OCI-LY1 (cell line): ENCODE measurements around the gene ZNF438.

Experiments used
- H2AFZ ChIP-seq: fragments of 200-600 bp; sonication (generic), shearing (Covaris generic); 2 replicates; pipeline ENCODE4 v1.6.0; 2014; ENCODE audit warnings: antibody characterized with exemption, mild to moderate bottlenecking, low read length
- H3F3A ChIP-seq: fragments of 200-600 bp; sonication (generic), shearing (Covaris generic); 2 replicates; pipeline ENCODE4 v1.6.0; 2014; ENCODE audit warnings: mild to moderate bottlenecking, antibody characterized with exemption, low read length, moderate library complexity; ENCODE audit not compliant: insufficient read depth
- H3K27ac ChIP-seq: fragments of 200-600 bp; sonication (generic); 2 replicates; pipeline ENCODE4 v1.5.1; 2014; ENCODE audit warnings: low read length, mixed run types, mild to moderate bottlenecking, low read depth; ENCODE audit not compliant: poor library complexity, severe bottlenecking
- H3K27me3 ChIP-seq: fragments of 200-600 bp; sonication (generic); 2 replicates; pipeline ENCODE4 v1.6.0; 2014; ENCODE audit warnings: antibody characterized with exemption, mild to moderate bottlenecking, low read length, moderate library complexity; ENCODE audit not compliant: insufficient read depth
- H3K36me3 ChIP-seq: fragments of 200-600 bp; sonication (generic); 2 replicates; pipeline ENCODE4 v1.6.1; 2014; ENCODE audit warnings: mild to moderate bottlenecking, antibody characterized with exemption, low read length, moderate library complexity, mixed read lengths; ENCODE audit not compliant: insufficient read depth
- H3K4me1 ChIP-seq: fragments of 200-600 bp; sonication (generic); 2 replicates; pipeline ENCODE4 v1.5.1; 2014; ENCODE audit warnings: mild to moderate bottlenecking, low read length, moderate library complexity; ENCODE audit not compliant: insufficient read depth, severe bottlenecking
- H3K4me2 ChIP-seq: fragments of 200-600 bp; sonication (generic), shearing (Covaris generic); 2 replicates; pipeline ENCODE4 v1.6.1; 2014; ENCODE audit warnings: low read length
- H3K4me3 ChIP-seq: fragments of 200-600 bp; sonication (generic); 2 replicates; pipeline ENCODE4 v1.5.1; 2014; ENCODE audit warnings: low read length, low read depth, mild to moderate bottlenecking, mixed read lengths; ENCODE audit not compliant: poor library complexity, severe bottlenecking
- H3K79me2 ChIP-seq: fragments of 200-600 bp; shearing (Covaris generic); 2 replicates; pipeline ENCODE4 v1.6.1; 2016; ENCODE audit warnings: mixed run types, low read length, mixed read lengths; ENCODE audit not compliant: insufficient read depth
- H3K9ac ChIP-seq: fragments of 200-600 bp; sonication (generic), shearing (Covaris generic); 2 replicates; pipeline ENCODE4 v1.6.1; 2014; ENCODE audit warnings: mild to moderate bottlenecking, low read length, mixed read lengths
- H3K9me2 ChIP-seq: fragments of 200-600 bp; sonication (generic), shearing (Covaris generic); 2 replicates; pipeline ENCODE4 v1.6.1; 2014; ENCODE audit warnings: low read depth, mild to moderate bottlenecking, low read length, mixed read lengths
- H3K9me3 ChIP-seq: fragments of 200-600 bp; shearing (Covaris generic); 2 replicates; pipeline ENCODE4 v1.6.1; 2014; ENCODE audit warnings: low read length, mixed read lengths
- H4K20me1 ChIP-seq: fragments of 200-600 bp; sonication (generic), shearing (Covaris generic); 2 replicates; pipeline ENCODE4 v1.6.0; 2016; ENCODE audit warnings: mild to moderate bottlenecking, low read length; ENCODE audit not compliant: insufficient read depth
- CTCF ChIP-seq: fragments of 200-600 bp; sonication (generic), shearing (Covaris generic); IDR thresholded peaks from 2 replicates; pipeline ENCODE4 v1.5.1; 2017; ENCODE audit warnings: mild to moderate bottlenecking, antibody characterized with exemption, low read length, moderate library complexity, mixed read lengths
- EZH2 ChIP-seq: fragments of 200-600 bp; sonication (generic), shearing (Covaris generic); IDR thresholded peaks from 2 replicates; pipeline ENCODE4 v1.8.0; 2017; ENCODE audit warnings: borderline replicate concordance, mixed run types, mild to moderate bottlenecking, antibody characterized with exemption, low read length, moderate library complexity, mixed read lengths

ZNF438 gene

GRCh38 chr10:30818010-30818660, 213.5 kb downstream of the ZNF438 start:
- Histone ChIP-seq H3K27ac (no peak overlapping the region), H2AFZ (no peak overlapping the region), H3K36me3 (no peaks in the 10 kb centered on the region), H3K9ac (no peak overlapping the region), H4K20me1 (no peaks in the 10 kb centered on the region), H3K4me2 (no peak overlapping the region), H3F3A (no peaks in the 10 kb centered on the region), H3K79me2 (no peaks in the 10 kb centered on the region), H3K9me3 (no peaks in the 10 kb centered on the region), H3K4me3 (no peak overlapping the region), H3K27me3 (peaks cover 3% of the 10 kb centered on the region; the same call in 1 of the 2 replicates), H3K9me2 (no peaks in the 10 kb centered on the region), H3K4me1 (no peaks in the 10 kb centered on the region)
- TF ChIP-seq CTCF (no peak), EZH2 (no peak)

GRCh38 chr10:30817541-30817940, 214.1 kb downstream of the ZNF438 start:
- no peaks in the 10 kb centered on the region for H3K36me3 ChIP-seq
- H3K9me3 ChIP-seq: no peaks in the 10 kb centered on the region
- no peaks in the 10 kb centered on the region for H3K4me1 ChIP-seq
- H3F3A ChIP-seq: no peaks in the 10 kb centered on the region
- TF ChIP-seq CTCF: no peak
- no peak for TF ChIP-seq EZH2
- H3K27ac ChIP-seq: no peak overlapping the region
- no peaks in the 10 kb centered on the region for H3K79me2 ChIP-seq
- H3K4me3 ChIP-seq: no peak overlapping the region
- peaks cover 3% of the 10 kb centered on the region; the same call in 1 of the 2 replicates for H3K27me3 ChIP-seq
- no peak overlapping the region for H2AFZ ChIP-seq
- no peaks in the 10 kb centered on the region for H3K9me2 ChIP-seq
- no peaks in the 10 kb centered on the region for H4K20me1 ChIP-seq
- no peak overlapping the region for H3K4me2 ChIP-seq
- H3K9ac ChIP-seq: no peak overlapping the region

GRCh38 chr10:30816820-30817171, 214.9 kb downstream of the ZNF438 start:
- H3K4me1 ChIP-seq: no peaks in the 10 kb centered on the region
- H3K9me3 ChIP-seq: no peaks in the 10 kb centered on the region
- H4K20me1 ChIP-seq: no peaks in the 10 kb centered on the region
- H3K27ac ChIP-seq: no peak overlapping the region
- H3K36me3 ChIP-seq: no peaks in the 10 kb centered on the region
- H2AFZ ChIP-seq: no peak overlapping the region
- H3K9me2 ChIP-seq: no peaks in the 10 kb centered on the region
- no peak overlapping the region for H3K4me2 ChIP-seq
- peaks cover 3% of the 10 kb centered on the region; the same call in 1 of the 2 replicates for H3K27me3 ChIP-seq
- H3F3A ChIP-seq: no peaks in the 10 kb centered on the region
- TF ChIP-seq EZH2 (no peak), CTCF (no peak)
- H3K79me2 ChIP-seq: no peaks in the 10 kb centered on the region
- no peak overlapping the region for H3K4me3 ChIP-seq
- no peak overlapping the region for H3K9ac ChIP-seq
